PC-3 (cell line): Measurements from ENCODE around the gene PTPRN2.

Experiments used
- CTCF ChIP-seq: fragments of 300-600 bp; sonication (generic); conservative IDR thresholded peaks from 2 replicates; pipeline ENCODE4 v1.5.1; 2017; ENCODE audit warnings: antibody characterized with exemption, low read depth, mild to moderate bottlenecking, low read length
- EZH2 ChIP-seq: fragments of 300-600 bp; sonication (generic); IDR thresholded peaks from one replicate; pipeline ENCODE4 v1.6.1; 2017; ENCODE audit warnings: antibody characterized with exemption, mild to moderate bottlenecking, low read length; ENCODE audit not compliant: unreplicated experiment

- TF ChIP-seq EZH2 (no peak), CTCF (no peak)
These were observed 1087.8 kb downstream of the PTPRN2 start for GRCh38 chr7:157499835-157500153.
